Uterus (tissue), 4 donors: ENCODE data around the gene S1PR4. TPM values are rescaled to one million over a fixed set of nuclear protein-coding genes. Genes with fewer than 3 reads are reported as not detected.
"Not testable (repeated sequence)": the region's sequence is repeated elsewhere in the genome, so short reads cannot be mapped to it uniquely, and the experiment has no call there.

Source experiments
- DNase-seq, 2 donors: peaks; one replicate each; pipeline ENCODE4 v3.0.0-alpha.2; 2019 to 2020
- H3K27ac ChIP-seq, 2 donors: fragments of 200-600 bp; sonication (generic); 1 replicate in 1 of 2; 2 replicates in 1 of 2; pipeline ENCODE4 v1.5.1; 2016 to 2018
- H3K27me3 ChIP-seq, 2 donors: fragments of 200-600 bp; sonication (generic); one replicate each; pipeline ENCODE4 v1.5.1; 2018 to 2019; ENCODE audit warnings: control low read depth in 1 of 2
- H3K36me3 ChIP-seq, 2 donors: fragments of 200-600 bp; sonication (generic); one replicate each; pipeline ENCODE4 v1.5.1; 2019; ENCODE audit warnings: control low read depth in 1 of 2
- H3K4me1 ChIP-seq, 2 donors: fragments of 200-600 bp; sonication (generic); one replicate each; pipeline ENCODE4 v1.5.1; 2018 to 2019; ENCODE audit warnings: control low read depth in 1 of 2
- H3K4me3 ChIP-seq, 2 donors: fragments of 200-600 bp; sonication (generic); 1 replicate in 1 of 2; 2 replicates in 1 of 2; pipeline ENCODE4 v1.5.1; 2018 to 2019; ENCODE audit warnings: mild to moderate bottlenecking in 1 of 2
- H3K9me3 ChIP-seq, 2 donors: fragments of 200-600 bp; sonication (generic); one replicate each; pipeline ENCODE4 v1.5.1; 2019; ENCODE audit warnings: control low read depth in 1 of 2
- CTCF ChIP-seq, 4 experiments: fragments of 200-600 bp in 2 of 4; fragments of 450-650 bp in 2 of 4; sonication (generic) in 2 of 4; IDR thresholded peaks; one replicate each; pipeline ENCODE4 v1.5.1; 2016 to 2019; ENCODE audit warnings: antibody characterized with exemption in 4 of 4, mild to moderate bottlenecking in 2 of 4, moderate library complexity in 1 of 4
- POLR2A ChIP-seq, 2 donors: fragments of 450-650 bp; IDR thresholded peaks; one replicate each; pipeline ENCODE4 v1.6.1; 2016; ENCODE audit warnings: antibody characterized with exemption in 2 of 2, mild to moderate bottlenecking in 1 of 2, moderate library complexity in 1 of 2
- intact Hi-C: fragments of 100-400 bp; cut with DNase I; formaldehyde crosslinking; loops from one replicate; pipeline ENCODE4 v1.15.1; 2023; ENCODE audit warnings: low total_unique reads
- total RNA-seq, 4 donors: library from RNA; depleted of rRNA in 3 of 4; stranded (reverse); fragments of >200 nt in 3 of 4; gene quantifications; one replicate each; pipeline versions ENCODE4 v1.1.0 to v1.2.4, GENCODE V29; 2014 to 2023
- donor health status: DM: yes; HTN: yes; CAD: no.

The S1PR4 gene
- total RNA-seq, 4 donors from 2014 or later = 1.3 to 2.0 TPM; not detected in 2

- no peaks in the 10 kb centered on the region for H3K27me3 ChIP-seq
- TF ChIP-seq POLR2A (IDR thresholded peaks at IDR 0.05) (no peak), CTCF (IDR thresholded peaks at IDR 0.05) (no peak)
- DNase-seq = no peak
- no peaks in the 10 kb centered on the region for H3K4me1 ChIP-seq
- no peaks in the 10 kb centered on the region for H3K36me3 ChIP-seq
- H3K27ac ChIP-seq = no peak overlapping the region
- intact Hi-C loops = no loop called here
- H3K4me3 ChIP-seq = no peak overlapping the region
- H3K9me3 ChIP-seq = no peaks in the 10 kb centered on the region
Measured at GRCh38 chr19:3213159-3213558, 34.6 kb downstream of the S1PR4 start.

GRCh38 chr19:3216874-3217273, 38.3 kb downstream of the S1PR4 start:
- no peak for DNase-seq
- H3K4me1 ChIP-seq = no peaks in the 10 kb centered on the region
- H3K4me3 ChIP-seq = no peak overlapping the region
- intact Hi-C loops = no loop called here
- TF ChIP-seq POLR2A (IDR thresholded peaks at IDR 0.05) (no peak), CTCF (IDR thresholded peaks at IDR 0.05) (no peak)
- no peaks in the 10 kb centered on the region for H3K36me3 ChIP-seq
- no peaks in the 10 kb centered on the region for H3K27me3 ChIP-seq
- H3K27ac ChIP-seq = no peak overlapping the region
- H3K9me3 ChIP-seq = no peaks in the 10 kb centered on the region

- Histone ChIP-seq H3K27me3 (peaks cover 4 to 9% of the 10 kb centered on the region in 2 donors), H3K27ac (no peak overlapping the region), H3K36me3 (no peaks in the 10 kb centered on the region), H3K4me3 (no peak overlapping the region), H3K4me1 (no peaks in the 10 kb centered on the region), H3K9me3 (no peaks in the 10 kb centered on the region)
- DNase-seq = no peak
- intact Hi-C loops = no loop called here
- TF ChIP-seq CTCF (IDR thresholded peaks at IDR 0.05) (no peak), POLR2A (IDR thresholded peaks at IDR 0.05) (no peak)
Measured at GRCh38 chr19:3220576-3220975, 42.0 kb downstream of the S1PR4 start.

- H3K36me3 ChIP-seq, H3K27ac ChIP-seq, intact Hi-C loops, H3K4me1 ChIP-seq, H3K9me3 ChIP-seq, DNase-seq, H3K4me3 ChIP-seq: not testable (repeated sequence)
- H3K27me3 ChIP-seq = peaks cover 6 to 11% of the 10 kb centered on the region in 2 donors
Measured at GRCh38 chr19:3221576-3221975, 43.0 kb downstream of the S1PR4 start.

- Histone ChIP-seq H3K4me1 (no peaks in the 10 kb centered on the region), H3K27me3 (peaks cover 6 to 11% of the 10 kb centered on the region in 2 donors), H3K36me3 (no peaks in the 10 kb centered on the region), H3K9me3 (no peaks in the 10 kb centered on the region), H3K4me3 (no peak overlapping the region), H3K27ac (no peak overlapping the region)
- intact Hi-C loops = no loop called here
- DNase-seq = no peak
- TF ChIP-seq POLR2A (IDR thresholded peaks at IDR 0.05) (no peak), CTCF (IDR thresholded peaks at IDR 0.05) (no peak)
Measured at GRCh38 chr19:3222709-3223108, 44.1 kb downstream of the S1PR4 start.
